ENCODE results near the gene IGF1R. TPM values are rescaled to one million over a fixed set of nuclear protein-coding genes. Genes with fewer than 3 reads are reported as not detected.

Gene IGF1R
- total RNA-seq, 4 donors from 2014 or later, result 51.5 to 146 (median 89.6) TPM

DNA sequence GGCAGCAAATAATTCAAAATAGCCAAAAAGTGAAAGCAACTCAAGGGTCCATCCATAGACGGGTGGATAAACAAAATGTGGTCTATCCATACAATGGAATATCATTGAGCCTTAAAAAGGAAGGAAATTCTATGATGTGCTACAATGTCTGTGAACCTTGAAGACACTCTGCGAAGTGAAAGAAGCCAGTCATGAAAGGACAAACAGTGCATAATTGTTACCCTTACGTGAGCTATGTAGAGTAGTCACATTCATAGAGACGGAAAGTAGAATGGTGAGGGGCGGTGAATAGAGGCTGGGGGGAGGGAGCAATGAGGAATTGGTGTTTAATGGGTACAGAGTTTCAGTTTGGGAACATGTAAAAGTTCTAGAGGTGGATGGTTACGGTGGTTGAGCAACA lies 18.1 kb downstream of the IGF1R start:
- no peak for DNase-seq
- no peak for TF ChIP-seq POLR2A (IDR thresholded peaks at IDR 0.05)
- TF ChIP-seq, protein P1, sequence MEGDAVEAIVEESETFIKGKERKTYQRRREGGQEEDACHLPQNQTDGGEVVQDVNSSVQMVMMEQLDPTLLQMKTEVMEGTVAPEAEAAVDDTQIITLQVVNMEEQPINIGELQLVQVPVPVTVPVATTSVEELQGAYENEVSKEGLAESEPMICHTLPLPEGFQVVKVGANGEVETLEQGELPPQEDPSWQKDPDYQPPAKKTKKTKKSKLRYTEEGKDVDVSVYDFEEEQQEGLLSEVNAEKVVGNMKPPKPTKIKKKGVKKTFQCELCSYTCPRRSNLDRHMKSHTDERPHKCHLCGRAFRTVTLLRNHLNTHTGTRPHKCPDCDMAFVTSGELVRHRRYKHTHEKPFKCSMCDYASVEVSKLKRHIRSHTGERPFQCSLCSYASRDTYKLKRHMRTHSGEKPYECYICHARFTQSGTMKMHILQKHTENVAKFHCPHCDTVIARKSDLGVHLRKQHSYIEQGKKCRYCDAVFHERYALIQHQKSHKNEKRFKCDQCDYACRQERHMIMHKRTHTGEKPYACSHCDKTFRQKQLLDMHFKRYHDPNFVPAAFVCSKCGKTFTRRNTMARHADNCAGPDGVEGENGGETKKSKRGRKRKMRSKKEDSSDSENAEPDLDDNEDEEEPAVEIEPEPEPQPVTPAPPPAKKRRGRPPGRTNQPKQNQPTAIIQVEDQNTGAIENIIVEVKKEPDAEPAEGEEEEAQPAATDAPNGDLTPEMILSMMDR (IDR thresholded peaks at IDR 0.05), result no peak
- H3K4me3 ChIP-seq (replicated peaks in 1 of 3), result no peak overlapping the region
- H3K27ac ChIP-seq, result no peak overlapping the region
- H3K27me3 ChIP-seq, result no peaks in the 10 kb centered on the region
- 95 to 96% methylated on average over 6 of the region's 6 CpGs for WGBS, 2 donors
- intact Hi-C loops (cut with DNase I), result no loop called here
- H3K4me1 ChIP-seq, result peaks cover 59 to 74% of the 10 kb centered on the region in 2 donors
- H3K9me3 ChIP-seq, result no peaks in the 10 kb centered on the region
- no peaks in the 10 kb centered on the region for H3K36me3 ChIP-seq

DNA sequence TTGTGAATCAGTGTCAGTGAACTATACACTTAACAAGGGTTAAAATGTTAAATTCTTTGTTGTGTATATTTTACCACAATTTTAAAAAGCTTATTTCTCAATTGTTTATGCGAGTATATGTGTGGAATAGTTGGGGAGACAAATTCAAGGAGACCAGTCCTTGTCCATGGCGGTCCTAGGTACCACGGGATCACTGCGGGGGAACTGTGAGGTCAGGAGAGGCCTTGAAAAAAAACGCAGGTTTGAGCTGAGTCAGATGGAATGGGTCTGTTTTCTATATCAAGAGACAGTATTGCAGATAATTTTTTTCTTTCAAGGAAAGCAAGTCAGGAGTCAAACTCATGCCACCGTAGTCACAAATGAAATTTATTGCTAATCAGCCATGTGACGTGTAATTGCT lies 18.5 kb downstream of the IGF1R start:
- intact Hi-C loops (cut with DNase I), result no loop called here
- Histone ChIP-seq H3K4me1 (peaks cover 62 to 74% of the 10 kb centered on the region in 2 donors), H3K36me3 (no peaks in the 10 kb centered on the region), H3K27ac (peak overlapping the region in 1 of 3 donors; percentile 26), H3K9me3 (no peaks in the 10 kb centered on the region), H3K4me3 (replicated peaks in 1 of 3) (no peak overlapping the region), H3K27me3 (no peaks in the 10 kb centered on the region)
- TF ChIP-seq, protein P1 (IDR thresholded peaks at IDR 0.05), result no peak
- TF ChIP-seq POLR2A (IDR thresholded peaks at IDR 0.05), result no peak
- WGBS, 2 donors, result 85 to 87% methylated on average over 7 of the region's 7 CpGs
- no peak for DNase-seq

DNA sequence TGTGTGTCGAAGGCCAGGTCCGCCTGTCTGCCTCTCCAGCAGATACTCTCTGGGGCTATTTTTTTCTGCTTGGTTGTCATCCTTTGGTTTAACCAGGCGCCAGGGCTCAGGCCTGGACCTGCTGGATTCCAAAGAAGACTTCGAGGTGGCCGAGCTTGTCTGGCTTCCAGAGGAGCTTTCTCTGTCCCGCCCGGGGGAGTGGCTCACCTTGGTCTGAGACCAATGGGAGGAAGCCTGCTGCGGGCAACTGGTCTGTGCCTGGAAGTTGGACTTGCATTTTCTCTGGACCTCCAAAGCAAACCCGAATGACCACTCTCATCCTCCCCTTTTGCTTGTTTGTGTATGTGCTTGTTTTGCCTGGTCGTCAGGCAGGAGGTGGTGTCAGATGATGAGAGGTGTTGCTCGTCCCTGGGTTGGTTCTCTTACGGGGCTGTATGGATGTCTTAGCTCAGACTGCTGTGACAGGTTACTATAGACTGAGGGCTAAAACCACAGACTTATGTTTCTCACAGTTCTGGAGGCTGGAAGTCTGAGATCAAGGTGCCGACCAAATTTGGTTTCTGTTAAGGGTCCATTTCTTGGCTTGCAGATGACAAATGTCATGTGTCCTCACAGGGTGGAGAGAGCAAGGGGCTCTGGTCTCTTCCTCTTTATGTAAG lies 19.3 kb downstream of the IGF1R start:
- no peaks in the 10 kb centered on the region for H3K36me3 ChIP-seq
- intact Hi-C loops (cut with DNase I), result no loop called here
- peaks cover 65 to 81% of the 10 kb centered on the region in 2 donors for H3K4me1 ChIP-seq
- DNase-seq, result peak in 1 of 2 donors; percentile 34
- H3K9me3 ChIP-seq, result no peaks in the 10 kb centered on the region
- TF ChIP-seq POLR2A (IDR thresholded peaks at IDR 0.05), result no peak
- TF ChIP-seq, protein P1 (IDR thresholded peaks at IDR 0.05), result no peak
- no peaks in the 10 kb centered on the region for H3K27me3 ChIP-seq
- no peak overlapping the region for H3K4me3 ChIP-seq (replicated peaks in 1 of 3)
- H3K27ac ChIP-seq, result peak overlapping the region in 1 of 3 donors; percentile 94
- 92 to 93% methylated on average over 12 to 13 of the region's 13 CpGs for WGBS, 2 donors

DNA sequence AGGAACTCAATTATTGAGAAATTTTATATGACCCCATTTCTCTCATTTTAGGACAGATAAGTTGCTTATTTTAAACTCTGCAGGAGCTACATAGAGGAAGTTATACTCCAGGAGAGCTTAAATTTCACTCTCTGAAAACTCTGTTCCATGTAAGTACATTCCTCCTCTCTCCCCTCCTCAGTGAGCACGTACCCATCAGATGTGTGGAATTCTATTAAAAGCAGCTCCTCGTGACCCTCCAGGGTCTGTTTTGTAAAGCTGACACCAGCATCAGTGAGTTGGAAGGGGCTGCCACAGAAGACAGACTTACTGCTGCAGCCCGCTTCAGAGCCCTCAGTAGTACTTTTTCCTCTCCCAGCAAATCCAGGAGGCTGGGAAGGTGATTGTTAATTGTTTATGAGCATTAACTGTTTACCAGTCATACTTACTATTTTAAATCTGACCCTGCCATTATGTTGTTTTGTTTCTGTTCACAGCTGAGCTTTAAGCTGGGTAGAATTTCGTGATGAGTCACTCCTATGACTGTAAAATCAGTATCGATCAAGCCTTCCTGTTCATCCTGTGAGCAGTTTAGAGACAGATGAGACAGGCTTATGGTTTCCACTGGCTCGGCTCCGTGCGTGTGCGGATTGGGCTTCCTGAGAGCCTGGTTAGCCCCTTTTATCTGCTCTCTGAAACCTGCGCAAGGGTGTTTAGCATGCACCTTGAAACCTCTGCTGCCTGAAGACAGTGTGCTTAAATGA lies 20.4 kb downstream of the IGF1R start:
- peak overlapping the region in 2 of 3 donors; percentile 85 to 94 for H3K27ac ChIP-seq
- no peak for DNase-seq
- peaks cover 65 to 81% of the 10 kb centered on the region in 2 donors for H3K4me1 ChIP-seq
- no peaks in the 10 kb centered on the region for H3K9me3 ChIP-seq
- no peak for TF ChIP-seq POLR2A (IDR thresholded peaks at IDR 0.05)
- TF ChIP-seq, protein P1 (IDR thresholded peaks at IDR 0.05), result no peak
- H3K36me3 ChIP-seq, result no peaks in the 10 kb centered on the region
- no peak overlapping the region for H3K4me3 ChIP-seq (replicated peaks in 1 of 3)
- 72 to 73% methylated on average over 10 of the region's 10 CpGs for WGBS, 2 donors
- intact Hi-C loops (cut with DNase I), result no loop called here
- no peaks in the 10 kb centered on the region for H3K27me3 ChIP-seq

DNA sequence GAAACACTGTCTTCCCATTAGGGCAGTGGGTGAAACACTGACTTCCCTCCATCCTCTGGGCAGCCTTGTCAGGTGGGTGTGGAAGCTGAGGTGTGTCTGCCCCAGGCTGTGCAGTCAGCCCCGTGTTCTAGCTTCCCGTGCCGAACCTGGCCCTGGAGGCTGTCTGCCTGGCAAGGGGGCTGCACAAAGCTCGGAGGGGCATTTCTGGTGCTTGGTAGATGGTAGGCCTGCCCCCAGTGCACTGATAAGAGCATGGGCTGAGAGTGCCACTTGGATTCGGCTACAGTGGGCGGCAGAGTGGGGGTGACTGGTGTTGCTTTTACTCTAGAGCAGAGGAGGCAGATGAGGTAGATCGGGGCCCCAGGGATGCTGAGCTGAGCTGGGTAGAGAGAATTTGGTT lies 21.3 kb downstream of the IGF1R start:
- TF ChIP-seq POLR2A (IDR thresholded peaks at IDR 0.05), result no peak
- TF ChIP-seq, protein P1 (IDR thresholded peaks at IDR 0.05), result no peak
- Histone ChIP-seq H3K36me3 (no peaks in the 10 kb centered on the region), H3K27ac (peak overlapping the region in 2 of 3 donors; percentile 85 to 94), H3K4me1 (peaks cover 67 to 81% of the 10 kb centered on the region in 2 donors), H3K27me3 (no peaks in the 10 kb centered on the region), H3K9me3 (no peaks in the 10 kb centered on the region), H3K4me3 (replicated peaks in 1 of 3) (no peak overlapping the region)
- intact Hi-C loops (cut with DNase I), result no loop called here
- WGBS, 2 donors, result 93 to 98% methylated on average over 5 to 7 of the region's 7 CpGs
- DNase-seq, result no peak
